ENCODE data around the gene BBS1.

The BBS1 gene

DNA sequence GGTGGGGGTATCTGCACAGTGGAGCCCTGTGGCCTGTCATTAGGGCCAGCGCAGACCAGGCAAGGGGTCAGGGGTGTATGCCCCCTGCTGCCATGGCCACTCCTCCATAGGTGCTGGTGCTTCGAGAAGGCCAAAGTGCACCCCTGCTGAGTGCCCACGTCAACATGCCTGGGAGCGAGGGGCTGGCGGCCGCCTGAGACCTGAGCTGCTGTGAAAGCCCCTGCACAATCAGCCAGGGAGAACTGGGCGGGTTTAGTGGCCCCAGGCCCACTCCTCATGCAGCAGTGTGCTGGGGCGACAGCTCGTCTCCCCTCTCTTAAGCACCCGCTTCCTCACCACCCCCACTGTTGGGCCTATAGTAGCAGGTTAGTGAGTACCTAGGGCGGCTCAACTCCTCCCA is 21.4 kb downstream of the BBS1 start:
- TF ChIP-seq TAF1 (IDR thresholded peaks at IDR 0.05; ENCODE audit: borderline replicate concordance, insufficient read depth, low read length): no peak
- TF ChIP-seq POLR2AphosphoS5 (IDR thresholded peaks at IDR 0.05; ENCODE audit: low read depth, low read length): no peak
- no peak for TF ChIP-seq SIN3A (IDR thresholded peaks at IDR 0.05; ENCODE audit: borderline replicate concordance, insufficient read depth, low read length)
- TF ChIP-seq, protein P1, sequence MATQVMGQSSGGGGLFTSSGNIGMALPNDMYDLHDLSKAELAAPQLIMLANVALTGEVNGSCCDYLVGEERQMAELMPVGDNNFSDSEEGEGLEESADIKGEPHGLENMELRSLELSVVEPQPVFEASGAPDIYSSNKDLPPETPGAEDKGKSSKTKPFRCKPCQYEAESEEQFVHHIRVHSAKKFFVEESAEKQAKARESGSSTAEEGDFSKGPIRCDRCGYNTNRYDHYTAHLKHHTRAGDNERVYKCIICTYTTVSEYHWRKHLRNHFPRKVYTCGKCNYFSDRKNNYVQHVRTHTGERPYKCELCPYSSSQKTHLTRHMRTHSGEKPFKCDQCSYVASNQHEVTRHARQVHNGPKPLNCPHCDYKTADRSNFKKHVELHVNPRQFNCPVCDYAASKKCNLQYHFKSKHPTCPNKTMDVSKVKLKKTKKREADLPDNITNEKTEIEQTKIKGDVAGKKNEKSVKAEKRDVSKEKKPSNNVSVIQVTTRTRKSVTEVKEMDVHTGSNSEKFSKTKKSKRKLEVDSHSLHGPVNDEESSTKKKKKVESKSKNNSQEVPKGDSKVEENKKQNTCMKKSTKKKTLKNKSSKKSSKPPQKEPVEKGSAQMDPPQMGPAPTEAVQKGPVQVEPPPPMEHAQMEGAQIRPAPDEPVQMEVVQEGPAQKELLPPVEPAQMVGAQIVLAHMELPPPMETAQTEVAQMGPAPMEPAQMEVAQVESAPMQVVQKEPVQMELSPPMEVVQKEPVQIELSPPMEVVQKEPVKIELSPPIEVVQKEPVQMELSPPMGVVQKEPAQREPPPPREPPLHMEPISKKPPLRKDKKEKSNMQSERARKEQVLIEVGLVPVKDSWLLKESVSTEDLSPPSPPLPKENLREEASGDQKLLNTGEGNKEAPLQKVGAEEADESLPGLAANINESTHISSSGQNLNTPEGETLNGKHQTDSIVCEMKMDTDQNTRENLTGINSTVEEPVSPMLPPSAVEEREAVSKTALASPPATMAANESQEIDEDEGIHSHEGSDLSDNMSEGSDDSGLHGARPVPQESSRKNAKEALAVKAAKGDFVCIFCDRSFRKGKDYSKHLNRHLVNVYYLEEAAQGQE (IDR thresholded peaks at IDR 0.05; ENCODE audit: insufficient read depth in 1 of 2, low read depth in 2 of 2, low read length in 2 of 2): no peak
- no peak for TF ChIP-seq FOXP2 (optimal IDR thresholded peaks at IDR 0.05; ENCODE audit: borderline replicate concordance, extremely low read depth, extremely low read length, insufficient read depth)

DNA sequence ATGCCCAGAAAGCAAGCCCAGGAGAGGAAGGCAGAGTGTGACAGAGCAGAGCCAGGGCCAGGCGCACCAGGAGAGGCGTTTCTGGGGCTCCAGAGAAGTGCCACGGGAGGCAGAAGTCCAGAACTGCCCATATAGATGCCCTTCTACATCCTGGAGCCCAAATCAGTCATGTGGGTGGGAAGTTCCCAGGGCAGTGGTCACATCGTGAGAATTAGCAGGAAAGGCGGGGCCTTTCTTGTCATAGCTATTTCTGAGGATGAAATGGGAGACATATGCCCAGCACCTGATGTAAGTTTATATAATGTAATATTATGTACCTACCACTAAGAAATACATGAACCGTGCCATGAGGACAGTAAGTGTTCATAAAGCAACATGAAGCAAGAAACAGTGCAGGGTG is 22.3 kb downstream of the BBS1 start:
- no peak for TF ChIP-seq FOXP2 (optimal IDR thresholded peaks at IDR 0.05; ENCODE audit: borderline replicate concordance, extremely low read depth, extremely low read length, insufficient read depth)
- no peak for TF ChIP-seq POLR2AphosphoS5 (IDR thresholded peaks at IDR 0.05; ENCODE audit: low read depth, low read length)
- TF ChIP-seq TAF1 (IDR thresholded peaks at IDR 0.05; ENCODE audit: borderline replicate concordance, insufficient read depth, low read length): no peak
- TF ChIP-seq, protein P1 (IDR thresholded peaks at IDR 0.05; ENCODE audit: insufficient read depth in 1 of 2, low read depth in 2 of 2, low read length in 2 of 2): no peak
- no peak for TF ChIP-seq SIN3A (IDR thresholded peaks at IDR 0.05; ENCODE audit: borderline replicate concordance, insufficient read depth, low read length)

DNA sequence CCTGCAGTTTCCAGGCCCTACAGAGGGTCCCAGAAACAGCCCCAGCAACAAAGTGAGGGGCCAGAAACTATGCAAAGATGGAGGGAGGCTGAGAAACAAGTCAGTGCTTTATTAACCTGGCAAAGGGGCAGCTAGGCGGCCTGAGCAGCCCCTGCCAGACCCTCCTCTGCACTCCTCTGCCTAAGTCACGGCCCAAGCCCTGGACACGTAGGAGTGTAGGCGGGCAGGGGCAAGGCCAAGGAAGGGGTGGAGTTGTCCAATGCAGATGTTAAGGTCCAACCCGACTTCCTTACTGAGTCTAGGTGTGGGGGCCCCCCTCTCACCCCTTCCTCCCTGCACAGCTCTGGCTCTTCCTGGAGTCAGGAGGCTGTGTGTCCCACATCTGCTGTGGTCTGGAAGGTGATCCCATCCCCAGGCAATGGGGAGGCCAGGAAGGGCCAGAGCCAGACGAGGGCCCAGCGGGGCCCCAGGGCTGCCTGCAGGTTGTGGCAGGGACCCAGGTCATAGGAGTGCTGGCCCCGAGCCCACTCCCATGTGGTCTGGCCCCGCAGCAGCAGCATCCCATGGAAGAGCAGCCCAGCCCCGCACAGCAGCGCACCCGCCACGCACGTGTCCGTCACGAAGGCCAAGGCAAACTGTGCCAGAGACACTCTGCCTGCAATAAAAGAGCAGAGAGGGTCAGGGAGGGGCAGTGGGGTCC is 28.9 kb downstream of the BBS1 start:
- TF ChIP-seq TAF1 (IDR thresholded peaks at IDR 0.05; ENCODE audit: borderline replicate concordance, insufficient read depth, low read length): no peak
- no peak for TF ChIP-seq POLR2AphosphoS5 (IDR thresholded peaks at IDR 0.05; ENCODE audit: low read depth, low read length)
- no peak for TF ChIP-seq SIN3A (IDR thresholded peaks at IDR 0.05; ENCODE audit: borderline replicate concordance, insufficient read depth, low read length)
- TF ChIP-seq FOXP2 (optimal IDR thresholded peaks at IDR 0.05; ENCODE audit: borderline replicate concordance, extremely low read depth, extremely low read length, insufficient read depth): no peak
- TF ChIP-seq, protein P1 (IDR thresholded peaks at IDR 0.05; ENCODE audit: insufficient read depth in 1 of 2, low read depth in 2 of 2, low read length in 2 of 2): no peak

DNA sequence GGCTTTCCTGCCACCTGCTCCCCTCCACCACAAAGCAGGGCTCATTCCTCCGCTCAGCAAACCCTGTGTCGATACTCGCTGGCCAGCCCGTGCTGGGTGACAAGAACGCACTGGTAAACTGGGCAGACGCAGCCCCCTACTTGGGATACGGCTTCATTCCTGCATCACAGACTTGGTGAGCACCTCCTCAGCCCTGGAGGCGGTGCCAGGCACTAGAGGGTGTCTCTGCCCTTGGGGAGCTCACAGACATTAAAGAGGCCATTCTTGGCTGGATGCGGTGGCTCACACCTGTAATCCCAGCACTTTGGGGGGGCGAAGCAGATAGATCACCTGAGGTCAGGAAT is 29.4 kb downstream of the BBS1 start:
- TF ChIP-seq FOXP2 (optimal IDR thresholded peaks at IDR 0.05; ENCODE audit: borderline replicate concordance, extremely low read depth, extremely low read length, insufficient read depth) (no peak), SIN3A (IDR thresholded peaks at IDR 0.05; ENCODE audit: borderline replicate concordance, insufficient read depth, low read length) (no peak), POLR2AphosphoS5 (IDR thresholded peaks at IDR 0.05; ENCODE audit: low read depth, low read length) (no peak)

DNA sequence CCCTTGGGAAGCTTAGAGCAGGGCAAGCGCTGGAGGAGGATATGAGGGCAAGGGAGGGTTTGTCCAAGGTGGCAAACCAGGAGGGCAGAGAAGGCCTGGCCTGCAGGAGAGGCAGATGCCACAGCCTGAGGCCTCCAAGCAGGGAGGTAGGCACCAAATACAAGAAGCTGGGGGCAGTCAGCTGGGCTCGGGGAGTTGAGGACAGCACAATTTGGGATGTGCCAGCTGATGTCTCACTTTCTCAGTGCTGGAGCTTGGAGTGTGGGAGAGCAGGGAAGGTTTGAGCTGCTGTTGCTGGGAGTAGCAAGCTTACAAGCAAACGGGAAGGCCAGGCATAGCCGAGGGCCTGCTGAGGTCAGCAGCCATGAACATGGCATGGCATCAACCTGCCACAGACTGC is 31.5 kb downstream of the BBS1 start:
- TF ChIP-seq SIN3A (IDR thresholded peaks at IDR 0.05; ENCODE audit: borderline replicate concordance, insufficient read depth, low read length) (no peak), TAF1 (IDR thresholded peaks at IDR 0.05; ENCODE audit: borderline replicate concordance, insufficient read depth, low read length) (no peak), POLR2AphosphoS5 (IDR thresholded peaks at IDR 0.05; ENCODE audit: low read depth, low read length) (no peak), FOXP2 (optimal IDR thresholded peaks at IDR 0.05; ENCODE audit: borderline replicate concordance, extremely low read depth, extremely low read length, insufficient read depth) (no peak)
- TF ChIP-seq, protein P1 (IDR thresholded peaks at IDR 0.05; ENCODE audit: insufficient read depth in 1 of 2, low read depth in 2 of 2, low read length in 2 of 2): no peak
